Aorta (tissue), 5 donors: ENCODE data around the gene LATS2. TPM values are rescaled to one million over a fixed set of nuclear protein-coding genes. Genes with fewer than 3 reads are reported as not detected.
A peak's percentile ranks its signal among the peaks of the same experiment; 100 is the strongest.

ENCODE experiments used
- ATAC-seq: fragments of 200-7000 bp; cut with Tn5 transposase; one replicate; pipeline ENCODE4 v1.9.1; 2022; ENCODE audit warnings: moderate library complexity; ENCODE audit not compliant: low FRiP score
- DNase-seq, 2 donors: peaks; one replicate each; pipeline ENCODE4 v3.0.0-alpha.2; 2020
- H3K27ac ChIP-seq, 2 donors: one replicate each; pipeline ENCODE4 v1.5.1; 2013; ENCODE audit warnings: low read length in 2 of 2, mild to moderate bottlenecking in 2 of 2, moderate library complexity in 2 of 2, control low read depth in 1 of 2, inconsistent platforms in 1 of 2, low read depth in 1 of 2
- H3K27me3 ChIP-seq, 2 donors: one replicate each; pipeline ENCODE4 v1.6.1; 2013; ENCODE audit warnings: control low read depth in 1 of 2, low read length in 1 of 2, mild to moderate bottlenecking in 1 of 2, moderate library complexity in 1 of 2; ENCODE audit not compliant: insufficient read depth in 2 of 2, control insufficient read depth in 1 of 2
- H3K36me3 ChIP-seq, 2 donors: one replicate each; pipeline ENCODE4 v1.6.1; 2013; ENCODE audit warnings: control low read depth in 1 of 2, low read length in 1 of 2, mild to moderate bottlenecking in 1 of 2; ENCODE audit not compliant: insufficient read depth in 2 of 2, control insufficient read depth in 1 of 2
- H3K4me1 ChIP-seq, 2 donors: one replicate each; pipeline ENCODE4 v1.6.1; 2013; ENCODE audit warnings: low read length in 2 of 2, control low read depth in 1 of 2, mild to moderate bottlenecking in 1 of 2, moderate library complexity in 1 of 2; ENCODE audit not compliant: insufficient read depth in 2 of 2, control insufficient read depth in 1 of 2
- H3K4me3 ChIP-seq, 2 donors: one replicate each; pipeline ENCODE4 v1.5.1; 2013; ENCODE audit warnings: low read length in 2 of 2, control low read depth in 1 of 2, mild to moderate bottlenecking in 1 of 2
- H3K9me3 ChIP-seq: one replicate; pipeline ENCODE4 v1.6.1; 2013; ENCODE audit warnings: mild to moderate bottlenecking, low read length; ENCODE audit not compliant: control insufficient read depth
- WGBS, 2 donors: extraction: QIAGEN DNeasy Blood & Tissue Kit; methylation state at CpG; one replicate each; pipeline ENCODE4 v1.1.7; 2013; 5-methylcytosine and 5-hydroxymethylcytosine counted together
- intact Hi-C, 2 donors: fragments of 100-400 bp; cut with DNase I; formaldehyde crosslinking; loops; one replicate each; pipeline versions ENCODE4 v1.14.2 to v1.15.0; 2022
- polyA plus RNA-seq, 2 donors: library from polyadenylated mRNA; stranded (reverse); fragments of 200-250 nt; gene quantifications; one replicate each; pipeline ENCODE4 v1.2.3, GENCODE V29; 2013
- total RNA-seq, 2 donors: library from RNA; stranded (reverse); fragmentation: NEBNext Ultra II Directional; extraction: Animal tissue kit (Norgen Biotek cat#: 25700); gene quantifications; one replicate each; pipeline ENCODE4 v1.2.1, GENCODE V29; 2021
- donor health status: healthy with polysubstance abuse.
- donor health status: Bipolar disorder and iron deficiency.
- donor health status: DM: no; HTN: no; CAD: no.
- donor health status: DM: no; HTN: no; CAD: no.
- donor health status: DM: yes; HTN: yes; CAD: no.

Gene LATS2
- total and polyA plus RNA-seq, 4 donors: 9.5 to 64.6 (median 32.2) TPM

DNA sequence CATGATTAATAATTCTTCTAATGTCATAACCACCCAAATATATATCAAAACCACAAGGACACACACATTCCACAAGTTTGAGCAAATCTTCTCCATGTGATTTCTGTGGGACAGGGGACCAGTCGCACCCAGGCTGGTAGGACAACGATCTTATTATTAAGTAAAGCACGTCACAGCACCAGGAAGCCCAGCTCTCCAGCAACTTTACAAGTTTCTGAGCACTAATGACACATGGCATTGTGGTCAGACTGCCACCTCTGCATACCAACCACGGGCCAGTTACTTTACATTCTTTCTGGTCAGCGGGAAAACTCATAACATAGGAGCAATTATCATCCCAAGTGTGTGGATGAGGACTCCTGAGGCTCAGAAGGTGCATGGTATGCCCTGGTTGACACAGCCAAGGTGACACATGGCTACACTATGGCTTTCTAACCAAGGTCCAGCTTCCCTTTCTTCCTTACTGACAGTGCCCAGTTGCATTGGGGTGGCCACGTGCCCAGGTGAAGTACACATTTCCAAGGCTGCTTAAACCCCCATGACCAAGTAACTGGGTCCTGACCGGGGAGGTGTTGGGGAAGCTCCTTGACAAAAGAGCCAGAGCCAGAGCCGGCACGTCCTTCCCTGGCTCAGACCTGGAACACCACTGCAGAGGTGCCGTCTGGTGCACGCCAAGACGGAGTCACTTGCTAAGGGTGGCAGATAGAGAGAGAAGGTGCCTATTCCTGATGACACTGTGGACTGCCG, 27.4 kb downstream of the LATS2 start:
- no peak for DNase-seq
- Histone ChIP-seq H3K27me3 (no peaks in the 10 kb centered on the region), H3K36me3 (no peaks in the 10 kb centered on the region), H3K27ac (peak overlapping the region in 1 of 2 donors; percentile 23), H3K4me1 (peaks cover 0 to 6% of the 10 kb centered on the region in 2 donors), H3K9me3 (no peaks in the 10 kb centered on the region), H3K4me3 (no peak overlapping the region)
- intact Hi-C loops: no loop called here
- peak; percentile 44 for ATAC-seq
- 52 to 58% methylated on average over 13 of the region's 13 CpGs for WGBS, 2 donors

DNA sequence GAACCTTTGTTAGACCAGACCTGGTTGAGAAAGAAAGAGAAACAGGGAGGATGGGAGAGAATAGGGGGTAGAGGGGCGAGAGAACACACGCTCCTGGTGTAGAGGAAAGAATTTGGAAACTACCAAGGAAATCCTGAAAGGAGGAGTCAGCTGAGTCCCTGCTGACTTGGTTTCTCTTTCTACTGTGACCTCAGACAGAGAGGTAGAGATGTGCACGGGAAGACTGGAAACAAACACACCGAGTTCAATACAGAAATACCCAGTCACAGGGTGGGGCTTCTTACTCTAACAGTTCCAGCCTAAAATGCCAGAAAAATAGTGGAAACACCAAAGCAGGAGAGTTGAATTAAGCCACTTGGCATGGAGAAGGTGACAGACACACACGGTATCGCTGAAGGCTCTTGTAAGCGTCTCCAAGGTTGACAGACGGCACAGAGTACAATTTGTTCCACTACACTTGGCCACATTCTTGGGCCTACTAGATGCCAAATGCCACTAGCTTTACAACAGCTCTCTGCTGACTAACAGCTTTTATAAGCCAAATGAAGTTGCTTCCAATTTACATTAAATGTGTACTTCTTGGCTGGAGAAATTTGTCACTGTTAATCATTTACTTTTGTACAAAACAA, 28.1 kb downstream of the LATS2 start:
- intact Hi-C loops: no loop called here
- DNase-seq (no peak), ATAC-seq (peak; percentile 89)
- Histone ChIP-seq H3K4me3 (peak overlapping the region in 1 of 2 donors; percentile 37), H3K27me3 (no peaks in the 10 kb centered on the region), H3K36me3 (no peaks in the 10 kb centered on the region), H3K27ac (peak overlapping the region; percentile 3 to 92), H3K9me3 (no peaks in the 10 kb centered on the region), H3K4me1 (peaks cover 0 to 6% of the 10 kb centered on the region in 2 donors)
- 15 to 17% methylated on average over 8 of the region's 8 CpGs for WGBS, 2 donors

DNA sequence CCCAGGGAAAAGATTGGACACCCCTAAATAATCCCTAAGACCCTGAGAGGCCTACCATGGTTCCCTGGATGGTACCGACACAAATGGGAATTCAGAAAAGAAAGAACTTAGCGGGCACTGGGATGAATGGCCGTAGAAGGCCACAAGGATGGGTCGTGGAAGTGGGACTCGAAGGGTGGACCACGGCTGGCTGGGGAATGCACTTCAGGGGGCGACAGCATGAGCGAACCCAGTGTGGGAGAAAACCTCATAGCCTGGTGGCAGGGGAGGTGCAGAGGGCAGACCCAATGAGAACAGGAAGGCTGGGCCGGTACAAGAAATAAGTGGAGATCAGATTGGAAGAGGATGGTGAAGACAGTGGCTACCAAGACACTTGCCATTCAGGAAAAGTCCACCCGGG, 28.7 kb downstream of the LATS2 start:
- intact Hi-C loops: no loop called here
- Histone ChIP-seq H3K36me3 (no peaks in the 10 kb centered on the region), H3K27ac (peak overlapping the region; percentile 3 to 92), H3K9me3 (no peaks in the 10 kb centered on the region), H3K4me3 (no peak overlapping the region), H3K4me1 (peaks cover 0 to 6% of the 10 kb centered on the region in 2 donors), H3K27me3 (no peaks in the 10 kb centered on the region)
- 90 to 93% methylated on average over 10 of the region's 10 CpGs for WGBS, 2 donors
- DNase-seq: no peak
- peak; percentile 3 for ATAC-seq

DNA sequence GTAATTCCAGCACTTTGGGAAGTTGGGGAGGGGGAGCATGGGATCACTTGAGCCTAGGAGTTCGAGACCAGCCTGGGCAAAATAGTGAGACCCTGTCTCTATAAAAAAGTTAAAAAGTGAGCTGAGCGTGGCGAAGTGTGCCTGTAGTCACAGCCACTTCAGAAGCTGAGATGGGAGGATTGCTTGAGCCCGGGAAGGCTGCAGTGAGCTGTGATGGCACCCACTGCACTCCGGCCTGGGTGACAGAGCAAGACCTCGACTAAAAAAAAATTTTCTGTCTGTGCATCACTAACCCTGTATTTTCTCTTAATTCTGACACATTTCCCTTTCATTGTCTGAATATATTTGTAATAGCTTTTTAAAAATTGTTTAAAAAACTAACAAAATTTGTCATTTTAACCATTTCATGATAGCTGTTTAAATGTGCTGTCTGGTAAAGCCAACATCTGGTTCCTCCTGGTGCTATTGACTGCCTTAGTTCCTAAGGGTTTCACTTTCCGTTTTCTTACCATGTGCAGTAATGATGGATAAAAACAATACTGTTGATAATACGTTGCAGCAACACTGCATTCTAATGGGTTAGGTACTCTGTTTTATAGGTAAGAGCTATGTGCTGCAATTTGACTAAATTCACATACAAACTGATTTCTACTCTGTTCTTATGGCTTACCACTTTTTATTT, 29.7 kb downstream of the LATS2 start:
- Histone ChIP-seq H3K27me3 (no peaks in the 10 kb centered on the region), H3K9me3 (no peaks in the 10 kb centered on the region), H3K27ac (no peak overlapping the region), H3K4me3 (no peak overlapping the region), H3K36me3 (no peaks in the 10 kb centered on the region), H3K4me1 (peaks cover 0 to 6% of the 10 kb centered on the region in 2 donors)
- intact Hi-C loops: no loop called here
- WGBS, 2 donors: 93 to 94% methylated on average over 8 of the region's 8 CpGs
- DNase-seq (no peak), ATAC-seq (no peak)

DNA sequence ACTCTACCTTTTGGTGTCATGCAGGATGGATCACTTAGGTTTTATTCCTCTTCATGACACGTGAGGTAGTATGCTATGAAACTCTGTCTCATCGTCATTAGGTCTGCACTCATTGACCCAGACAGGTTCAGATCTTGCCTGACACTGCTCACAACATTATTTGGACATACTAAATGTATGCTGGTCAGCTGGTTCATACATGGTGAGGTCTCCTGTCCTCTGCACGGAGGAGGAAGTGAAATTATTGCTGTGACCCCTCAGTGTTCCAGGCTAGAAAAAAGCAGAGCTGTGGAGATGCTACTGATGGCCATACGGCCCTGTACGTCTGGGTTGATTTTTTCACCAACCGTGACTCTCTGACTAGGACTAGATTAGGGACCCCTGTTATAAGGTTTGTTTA, 35.8 kb downstream of the LATS2 start:
- Histone ChIP-seq H3K27ac (no peak overlapping the region), H3K36me3 (peaks cover 0 to 3% of the 10 kb centered on the region in 2 donors), H3K4me1 (peaks cover 0 to 6% of the 10 kb centered on the region in 2 donors), H3K27me3 (no peaks in the 10 kb centered on the region), H3K9me3 (no peaks in the 10 kb centered on the region), H3K4me3 (no peak overlapping the region)
- intact Hi-C loops: no loop called here
- DNase-seq: no peak
- ATAC-seq: no peak
- 85 to 91% methylated on average over 6 of the region's 6 CpGs for WGBS, 2 donors

DNA sequence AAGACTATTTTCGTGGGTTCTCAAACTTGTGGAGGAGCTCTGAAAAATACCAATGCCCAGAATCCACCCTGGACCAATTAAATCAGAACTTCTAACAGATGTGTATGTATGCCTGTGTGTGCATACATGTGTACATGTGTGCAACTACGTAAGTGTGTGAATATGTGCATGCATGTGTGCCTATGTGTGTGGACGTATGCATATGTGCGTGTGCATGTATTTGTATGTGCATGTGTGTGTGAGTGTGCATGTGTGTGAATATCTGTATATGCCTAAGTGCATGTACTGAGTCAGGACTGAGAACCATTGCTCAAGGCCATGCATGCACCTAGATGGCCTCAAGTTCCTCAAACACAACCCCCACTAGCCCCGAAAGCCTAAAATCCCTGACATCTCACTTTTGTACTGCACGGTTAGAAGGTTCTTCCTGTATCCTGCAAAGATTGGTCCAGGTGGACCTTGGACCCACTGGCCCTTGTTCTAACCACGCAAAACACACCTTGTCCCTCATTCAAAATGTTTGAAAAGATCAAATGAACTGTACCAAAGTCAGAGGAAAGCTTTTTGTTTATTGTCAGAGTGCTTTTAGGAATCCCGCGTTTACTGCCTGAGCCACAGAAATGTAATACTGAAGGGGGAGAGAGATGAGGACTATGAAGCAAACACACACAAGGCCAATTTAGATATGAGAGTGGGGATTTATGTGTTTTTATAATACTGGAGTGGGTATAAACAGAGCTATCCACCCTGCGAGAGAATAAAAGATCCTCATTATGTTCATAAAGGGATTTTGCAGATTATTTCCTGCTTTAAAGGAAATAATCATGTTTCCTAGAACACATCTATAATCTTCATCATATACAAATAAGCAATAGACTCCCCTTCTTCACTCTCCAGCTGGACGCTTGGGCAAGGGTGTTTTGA, 39.1 kb downstream of the LATS2 start:
- Histone ChIP-seq H3K9me3 (no peaks in the 10 kb centered on the region), H3K4me3 (no peak overlapping the region), H3K27ac (no peak overlapping the region), H3K36me3 (peaks cover 0 to 3% of the 10 kb centered on the region in 2 donors), H3K4me1 (peaks cover 0 to 6% of the 10 kb centered on the region in 2 donors), H3K27me3 (no peaks in the 10 kb centered on the region)
- no peak for ATAC-seq
- intact Hi-C loops: no loop called here
- no peak for DNase-seq
- 67 to 74% methylated on average over 11 of the region's 11 CpGs for WGBS, 2 donors

DNA sequence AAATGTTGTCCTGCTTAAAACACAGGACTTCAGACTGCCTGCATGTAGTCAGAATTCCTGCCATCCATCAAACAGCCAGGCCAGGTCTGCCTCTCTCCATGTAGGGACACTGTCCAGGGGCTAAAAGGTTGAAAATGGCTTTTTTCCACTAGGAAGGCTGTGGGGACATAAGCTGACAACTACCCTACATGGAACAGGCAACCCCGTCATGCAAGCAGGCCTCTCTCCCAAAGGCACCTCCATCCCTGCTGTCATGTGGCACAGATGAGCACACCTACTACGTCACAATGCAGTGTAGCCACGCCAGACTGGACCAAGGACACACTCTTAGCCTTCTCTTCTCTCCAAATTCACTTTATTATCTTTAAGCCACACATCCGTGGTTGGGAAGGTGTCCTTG, 40.8 kb downstream of the LATS2 start:
- peaks cover 0 to 1% of the 10 kb centered on the region in 2 donors for H3K36me3 ChIP-seq
- WGBS, 2 donors: 70 to 78% methylated on average over 4 of the region's 4 CpGs
- intact Hi-C loops: no loop called here
- no peak overlapping the region for H3K4me3 ChIP-seq
- ATAC-seq (no peak), DNase-seq (no peak)
- peaks cover 0 to 6% of the 10 kb centered on the region in 2 donors for H3K4me1 ChIP-seq
- H3K27me3 ChIP-seq: no peaks in the 10 kb centered on the region
- H3K9me3 ChIP-seq: no peaks in the 10 kb centered on the region
- peak overlapping the region in 1 of 2 donors; percentile 50 for H3K27ac ChIP-seq

DNA sequence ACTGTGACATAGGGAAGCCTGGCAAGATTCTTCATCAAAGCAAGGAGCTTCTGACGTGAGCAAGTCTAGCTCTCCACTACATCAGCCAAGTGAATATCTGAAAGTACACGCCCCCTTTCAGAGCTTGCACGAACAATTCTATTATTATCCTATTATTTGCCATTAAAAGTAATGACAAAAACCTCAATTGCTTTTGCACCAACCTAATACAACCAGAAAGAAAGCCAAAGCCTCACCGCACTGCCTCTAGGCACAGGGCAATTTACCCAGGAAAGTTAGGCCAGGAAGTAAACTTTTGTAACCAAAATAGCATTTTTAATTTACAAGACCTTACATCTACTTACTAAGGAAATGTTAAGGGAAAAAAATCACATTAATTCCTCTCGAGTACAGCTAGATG, 41.2 kb downstream of the LATS2 start:
- intact Hi-C loops: no loop called here
- Histone ChIP-seq H3K4me3 (no peak overlapping the region), H3K27ac (no peak overlapping the region), H3K27me3 (no peaks in the 10 kb centered on the region), H3K9me3 (no peaks in the 10 kb centered on the region), H3K4me1 (peaks cover 0 to 6% of the 10 kb centered on the region in 2 donors), H3K36me3 (no peaks in the 10 kb centered on the region)
- 9 to 23% methylated on average over 5 of the region's 5 CpGs for WGBS, 2 donors
- no peak for ATAC-seq
- DNase-seq: no peak
